Epithelial cell of esophagus (primary cell): Measurements from ENCODE around the gene YWHAH.

Source experiments
- DNase-seq: peaks from one replicate; pipeline ENCODE4 v3.0.0; 2010; ENCODE audit warnings: low read depth
- H3K4me3 ChIP-seq: 2 replicates; pipeline ENCODE4 v1.5.1; 2011; ENCODE audit warnings: mild to moderate bottlenecking, low read length, control low read depth
- CTCF ChIP-seq: IDR thresholded peaks from 2 replicates; pipeline ENCODE4 v1.5.1; 2011; ENCODE audit warnings: low read depth, mild to moderate bottlenecking, low read length, control low read depth, inconsistent platforms; ENCODE audit not compliant: insufficient read depth; ENCODE audit errors: missing control alignments

Gene YWHAH

GRCh38 chr22:31952472-31952871 is 8.1 kb downstream of the YWHAH start:
- no peak for TF ChIP-seq CTCF
- H3K4me3 ChIP-seq = no peak overlapping the region
- DNase-seq = peak; percentile 90

- TF ChIP-seq CTCF = no peak
- no peak overlapping the region for H3K4me3 ChIP-seq
- DNase-seq = no peak
Measured at GRCh38 chr22:31953261-31953660, 8.9 kb downstream of the YWHAH start.

DNA sequence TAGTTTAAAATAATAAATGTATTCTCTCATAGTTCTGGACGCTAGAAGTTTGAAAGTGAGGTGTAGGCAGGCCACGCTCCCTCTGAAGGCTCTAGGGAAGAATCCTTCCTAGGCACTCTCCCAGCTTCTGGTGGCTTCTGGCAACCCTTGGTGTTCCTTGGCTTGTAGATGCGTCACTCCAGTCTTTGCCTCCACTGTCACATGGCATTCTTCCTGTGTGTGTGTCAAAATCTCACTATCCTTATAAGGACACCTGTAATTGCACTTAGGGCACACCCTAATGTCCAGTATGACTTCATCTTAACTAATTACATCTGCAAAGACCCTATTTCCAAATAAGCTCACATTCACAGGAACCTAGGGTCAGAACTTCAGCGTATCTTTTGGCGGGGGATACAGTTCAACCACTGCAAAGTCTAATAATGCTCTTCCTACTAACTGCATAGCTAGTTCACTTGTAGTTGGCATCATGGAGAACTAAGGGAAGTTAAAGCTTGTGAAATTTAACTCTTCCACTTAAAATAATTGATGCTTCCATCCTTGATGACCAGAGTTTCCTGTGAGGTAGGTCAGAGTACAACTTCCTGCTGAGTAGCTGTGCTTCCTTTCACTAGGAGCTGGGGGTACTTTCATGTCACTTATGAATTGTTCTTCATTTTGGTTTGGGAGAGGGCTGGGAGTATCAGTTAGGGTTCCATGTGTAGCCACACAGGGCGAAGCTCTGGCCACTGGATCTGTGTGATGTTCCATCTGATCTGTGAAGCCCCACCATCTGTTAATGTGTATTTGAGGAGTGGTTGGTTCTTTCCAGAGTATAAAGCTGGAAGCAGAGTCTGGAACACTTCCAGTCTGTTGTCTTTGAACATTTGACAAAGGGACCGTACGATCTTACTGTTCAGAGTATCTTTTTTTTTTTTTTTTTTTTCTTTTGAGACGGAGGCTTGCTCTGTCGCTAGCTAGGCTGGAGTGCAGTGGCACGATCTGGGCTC is 10.5 kb downstream of the YWHAH start:
- peak; percentile 30 for DNase-seq
- TF ChIP-seq CTCF = no peak
- H3K4me3 ChIP-seq = no peak overlapping the region

GRCh38 chr22:31956360-31956759 is 12.0 kb downstream of the YWHAH start:
- no peak for DNase-seq
- no peak overlapping the region for H3K4me3 ChIP-seq
- TF ChIP-seq CTCF = no peak

DNA sequence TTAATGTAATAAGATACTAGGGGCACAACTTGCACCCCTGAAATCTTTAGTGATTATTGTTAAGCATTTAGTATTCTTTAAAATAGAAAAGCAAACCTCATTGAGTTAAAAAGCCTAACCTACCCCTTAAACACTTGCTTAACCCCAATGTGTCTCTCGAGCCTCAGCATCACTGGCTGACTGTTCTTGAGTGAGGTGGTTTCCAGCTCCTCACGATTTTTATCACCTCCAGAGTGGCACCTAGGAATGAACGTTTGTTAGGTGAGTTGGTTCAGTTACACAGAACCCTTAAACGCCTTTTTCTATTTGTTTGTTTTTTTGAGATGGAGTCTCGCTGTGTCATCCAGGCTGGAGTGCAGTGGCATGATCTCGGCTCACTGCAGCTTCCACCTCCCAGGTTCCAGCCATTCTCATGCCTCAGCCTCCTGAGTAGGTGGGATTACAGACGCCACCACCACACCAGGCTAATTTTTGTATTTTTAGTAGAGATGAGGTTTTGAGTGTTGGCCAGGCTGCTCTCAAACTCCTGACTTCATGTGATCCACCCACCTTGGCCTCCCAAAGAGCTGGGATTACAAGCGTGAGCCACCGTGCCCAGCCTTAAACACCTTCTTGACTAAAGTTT is 13.7 kb downstream of the YWHAH start:
- DNase-seq = no peak
- H3K4me3 ChIP-seq = no peak overlapping the region
- TF ChIP-seq CTCF = no peak

- TF ChIP-seq CTCF = no peak
- no peak for DNase-seq
- no peak overlapping the region for H3K4me3 ChIP-seq
Measured at GRCh38 chr22:31958625-31959239, 14.4 kb downstream of the YWHAH start.
